Adrenal gland (tissue), 5 donors: ENCODE data around the gene PRKCZ.

Experiments
- POLR2A ChIP-seq, 2 donors: fragments of 450-650 bp; IDR thresholded peaks; one replicate each; pipeline ENCODE4 v1.6.1; 2017; ENCODE audit warnings: antibody characterized with exemption in 2 of 2, mild to moderate bottlenecking in 2 of 2, moderate library complexity in 1 of 2
- TF ChIP-seq, protein P1 (sequence below), 6 experiments: fragments of 450-650 bp in 4 of 6; fragments of 200-600 bp in 2 of 6; sonication (generic) in 1 of 6; IDR thresholded peaks; 1 replicate in 5 of 6; 2 replicates in 1 of 6; pipeline versions ENCODE4 v1.5.1 to v1.8.0; 2016 to 2021; ENCODE audit warnings: antibody characterized with exemption in 6 of 6, mild to moderate bottlenecking in 2 of 6, moderate library complexity in 1 of 6
- donor health status: DM: no; HTN: no; CAD: no.

DNA sequence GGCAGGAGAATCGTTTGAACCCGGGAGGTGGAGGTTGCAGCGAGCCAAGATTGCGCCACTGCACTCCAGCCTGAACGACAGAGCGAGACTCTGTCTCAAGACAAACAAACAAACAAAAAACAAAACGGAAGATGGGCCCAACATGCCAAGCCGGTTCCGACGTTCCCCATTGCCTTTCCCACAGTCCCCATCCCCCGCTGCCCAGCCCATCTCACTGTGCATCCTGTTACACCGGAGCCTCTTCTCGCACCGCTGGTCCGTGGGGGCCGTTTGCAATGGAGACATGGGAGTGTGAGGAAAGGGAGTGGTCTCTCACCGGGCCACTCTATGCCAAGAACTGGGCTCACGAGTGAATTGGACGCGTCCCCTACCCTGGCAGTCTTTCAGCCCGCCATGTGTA lies 45.4 kb upstream of the PRKCZ start:
- TF ChIP-seq, protein P1, sequence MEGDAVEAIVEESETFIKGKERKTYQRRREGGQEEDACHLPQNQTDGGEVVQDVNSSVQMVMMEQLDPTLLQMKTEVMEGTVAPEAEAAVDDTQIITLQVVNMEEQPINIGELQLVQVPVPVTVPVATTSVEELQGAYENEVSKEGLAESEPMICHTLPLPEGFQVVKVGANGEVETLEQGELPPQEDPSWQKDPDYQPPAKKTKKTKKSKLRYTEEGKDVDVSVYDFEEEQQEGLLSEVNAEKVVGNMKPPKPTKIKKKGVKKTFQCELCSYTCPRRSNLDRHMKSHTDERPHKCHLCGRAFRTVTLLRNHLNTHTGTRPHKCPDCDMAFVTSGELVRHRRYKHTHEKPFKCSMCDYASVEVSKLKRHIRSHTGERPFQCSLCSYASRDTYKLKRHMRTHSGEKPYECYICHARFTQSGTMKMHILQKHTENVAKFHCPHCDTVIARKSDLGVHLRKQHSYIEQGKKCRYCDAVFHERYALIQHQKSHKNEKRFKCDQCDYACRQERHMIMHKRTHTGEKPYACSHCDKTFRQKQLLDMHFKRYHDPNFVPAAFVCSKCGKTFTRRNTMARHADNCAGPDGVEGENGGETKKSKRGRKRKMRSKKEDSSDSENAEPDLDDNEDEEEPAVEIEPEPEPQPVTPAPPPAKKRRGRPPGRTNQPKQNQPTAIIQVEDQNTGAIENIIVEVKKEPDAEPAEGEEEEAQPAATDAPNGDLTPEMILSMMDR (IDR thresholded peaks at IDR 0.05) = no peak
- TF ChIP-seq POLR2A (IDR thresholded peaks at IDR 0.05) = no peak
